Tibial nerve (tissue), 4 donors: ENCODE data around the gene GEMIN5. TPM values are rescaled to one million over a fixed set of nuclear protein-coding genes. Genes with fewer than 3 reads are reported as not detected.

Experiments used
- DNase-seq, 2 donors: peaks; one replicate each; pipeline ENCODE4 v3.0.0-alpha.2; 2019; ENCODE audit warnings: low spot score in 2 of 2
- H3K27ac ChIP-seq, 4 donors: fragments of 200-600 bp; sonication (generic) in 3 of 4; one replicate each; pipeline ENCODE4 v1.5.1; 2017 to 2019; ENCODE audit warnings: mild to moderate bottlenecking in 1 of 4
- H3K27me3 ChIP-seq, 2 donors: fragments of 200-600 bp; sonication (generic) in 1 of 2; one replicate each; pipeline versions ENCODE4 v1.5.1 to v1.6.0; 2017 to 2019
- H3K36me3 ChIP-seq, 3 donors: fragments of 200-600 bp; sonication (generic); one replicate each; pipeline ENCODE4 v1.5.1; 2018 to 2019
- H3K4me1 ChIP-seq, 4 donors: fragments of 200-600 bp; sonication (generic) in 3 of 4; one replicate each; pipeline ENCODE4 v1.5.1; 2017 to 2019
- H3K4me3 ChIP-seq, 4 donors: fragments of 200-600 bp; sonication (generic) in 3 of 4; one replicate each; pipeline ENCODE4 v1.5.1; 2017 to 2019; ENCODE audit warnings: mild to moderate bottlenecking in 1 of 4, moderate library complexity in 1 of 4
- H3K9me3 ChIP-seq, 4 donors: fragments of 200-600 bp; sonication (generic) in 3 of 4; one replicate each; pipeline ENCODE4 v1.5.1; 2017 to 2019
- CTCF ChIP-seq, 5 experiments: fragments of 200-600 bp in 3 of 5; fragments of 450-650 bp in 2 of 5; sonication (generic) in 3 of 5; IDR thresholded peaks; one replicate each; pipeline ENCODE4 v1.5.1; 2016 to 2019; ENCODE audit warnings: antibody characterized with exemption in 5 of 5, mild to moderate bottlenecking in 3 of 5, moderate library complexity in 2 of 5
- EP300 ChIP-seq, 2 donors: sonication (generic); formaldehyde crosslinking; IDR thresholded peaks; one replicate each; pipeline ENCODE4 v1.6.1; 2017; ENCODE audit warnings: antibody characterized with exemption in 2 of 2, mild to moderate bottlenecking in 1 of 2
- POLR2A ChIP-seq, 2 donors: fragments of 450-650 bp; IDR thresholded peaks; one replicate each; pipeline ENCODE4 v1.6.1; 2017; ENCODE audit warnings: antibody characterized with exemption in 2 of 2, mild to moderate bottlenecking in 2 of 2, moderate library complexity in 2 of 2
- WGBS, 2 donors: methylation state at CpG; one replicate each; pipeline ENCODE4 v1.1.5; 2018; 5-methylcytosine and 5-hydroxymethylcytosine counted together
- total RNA-seq, 4 donors: library from RNA; depleted of rRNA; stranded (reverse); fragments of >200 nt; gene quantifications; one replicate each; pipeline ENCODE4 v1.1.0, GENCODE V29; 2016

The GEMIN5 gene
- total RNA-seq, 4 donors from 2014 or later = 17.8 to 20.5 (median 18.8) TPM

GRCh38 chr5:154863291-154864080, 74.5 kb downstream of the GEMIN5 start:
- Histone ChIP-seq H3K4me3 (no peak overlapping the region), H3K27me3 (no peaks in the 10 kb centered on the region), H3K9me3 (no peaks in the 10 kb centered on the region), H3K4me1 (peaks cover 0 to 67% (median 23%) of the 10 kb centered on the region in 4 donors), H3K27ac (peak overlapping the region in 2 of 4 donors; percentile 6 to 33), H3K36me3 (peaks cover 0 to 43% (median 4%) of the 10 kb centered on the region in 3 donors)
- WGBS, 2 donors = 76 to 90% methylated on average over 7 of the region's 7 CpGs
- DNase-seq = no peak
- TF ChIP-seq POLR2A (IDR thresholded peaks at IDR 0.05) (no peak), EP300 (IDR thresholded peaks at IDR 0.05) (no peak), CTCF (IDR thresholded peaks at IDR 0.05) (no peak)

- Histone ChIP-seq H3K4me3 (no peak overlapping the region), H3K36me3 (peaks cover 0 to 35% (median 4%) of the 10 kb centered on the region in 3 donors), H3K9me3 (no peaks in the 10 kb centered on the region), H3K27ac (peak overlapping the region in 2 of 4 donors; percentile 6 to 41), H3K4me1 (peaks cover 0 to 62% (median 22%) of the 10 kb centered on the region in 4 donors), H3K27me3 (no peaks in the 10 kb centered on the region)
- WGBS, 2 donors = 76 to 80% methylated on average over 2 of the region's 2 CpGs
- no peak for DNase-seq
- TF ChIP-seq CTCF (IDR thresholded peaks at IDR 0.05) (no peak), EP300 (IDR thresholded peaks at IDR 0.05) (no peak), POLR2A (IDR thresholded peaks at IDR 0.05) (no peak)
These were observed 75.2 kb downstream of the GEMIN5 start for GRCh38 chr5:154862766-154863165.

- Histone ChIP-seq H3K27ac (no peak overlapping the region), H3K9me3 (no peaks in the 10 kb centered on the region), H3K4me3 (peak overlapping the region in 1 of 4 donors; percentile 90), H3K4me1 (peaks cover 0 to 60% (median 23%) of the 10 kb centered on the region in 4 donors), H3K27me3 (no peaks in the 10 kb centered on the region), H3K36me3 (peaks cover 0 to 31% (median 4%) of the 10 kb centered on the region in 3 donors)
- WGBS, 2 donors = 84 to 86% methylated on average over 8 of the region's 8 CpGs
- no peak for TF ChIP-seq POLR2A (IDR thresholded peaks at IDR 0.05)
- no peak for TF ChIP-seq EP300 (IDR thresholded peaks at IDR 0.05)
- no peak for TF ChIP-seq CTCF (IDR thresholded peaks at IDR 0.05)
- no peak for DNase-seq
These were observed 76.1 kb downstream of the GEMIN5 start for GRCh38 chr5:154861946-154862345.

GRCh38 chr5:154860765-154861164, 77.2 kb downstream of the GEMIN5 start:
- DNase-seq = no peak
- 30 to 43% methylated on average over 4 of the region's 4 CpGs for WGBS, 2 donors
- H3K4me1 ChIP-seq = peaks cover 0 to 60% (median 30%) of the 10 kb centered on the region in 4 donors
- peak overlapping the region in 3 of 4 donors; percentile 72 to 90 (median 74) for H3K4me3 ChIP-seq
- peaks cover 0 to 20% (median 4%) of the 10 kb centered on the region in 3 donors for H3K36me3 ChIP-seq
- no peaks in the 10 kb centered on the region for H3K27me3 ChIP-seq
- no peaks in the 10 kb centered on the region for H3K9me3 ChIP-seq
- TF ChIP-seq EP300 (IDR thresholded peaks at IDR 0.05) = no peak
- TF ChIP-seq POLR2A (IDR thresholded peaks at IDR 0.05) = no peak
- TF ChIP-seq CTCF (IDR thresholded peaks at IDR 0.05) = no peak
- H3K27ac ChIP-seq = peak overlapping the region in 3 of 4 donors; percentile 94 to 98 (median 96)

- Histone ChIP-seq H3K27me3 (no peaks in the 10 kb centered on the region), H3K36me3 (peaks cover 0 to 14% (median 0%) of the 10 kb centered on the region in 3 donors), H3K9me3 (no peaks in the 10 kb centered on the region), H3K27ac (peak overlapping the region in 3 of 4 donors; percentile 94 to 98 (median 96)), H3K4me3 (peak overlapping the region; percentile 72 to 90 (median 79)), H3K4me1 (peaks cover 0 to 54% (median 30%) of the 10 kb centered on the region in 4 donors)
- 29 to 32% methylated on average over 5 of the region's 5 CpGs for WGBS, 2 donors
- TF ChIP-seq CTCF (IDR thresholded peaks at IDR 0.05) (no peak), EP300 (IDR thresholded peaks at IDR 0.05) (peak in 1 of 2 donors; percentile 67)
- DNase-seq = no peak
These were observed 77.9 kb downstream of the GEMIN5 start for GRCh38 chr5:154860123-154860522.
